ENCODE results near the gene TSACC. TPM values are rescaled to one million over a fixed set of nuclear protein-coding genes. Genes with fewer than 3 reads are reported as not detected.

The TSACC gene
- total and polyA plus RNA-seq, 9 of the 15 experiments (the other 6 are each of a cell fraction or from before 2014, with no cell fraction given), result 0.45 to 7.4 (median 2.6) TPM

GRCh38 chr1:156305215-156305614 lies 33.1 kb upstream of the TSACC start (continued):
- no peak for TF ChIP-seq CEBPZ (IDR thresholded peaks at IDR 0.05; ENCODE audit: borderline replicate concordance, low read depth, low read length)

- ChIA-PET CTCF (ENCODE audit: low intra/inter-chr PET ratio) (no interaction called here), POLR2A (interaction anchor here (0.5 to 1.6 kb wide), 6 partner anchors 11 to 115 kb away, joined by 3 to 6 read pairs (median 3); partner anchors contain the start of genes CCT3, SMG5 and TSACC)
- Histone ChIP-seq H3K36me3 (ENCODE audit: control insufficient read depth, insufficient read depth, low read length) (peaks cover 69% of the 10 kb centered on the region), H3K79me2 (ENCODE audit: control insufficient read depth, insufficient read depth, low read length) (no peaks in the 10 kb centered on the region), H3K9me3 (replicated peaks; ENCODE audit: control insufficient read depth, insufficient read depth, low read depth, low read length) (no peaks in the 10 kb centered on the region), H4K20me1 (replicated peaks; ENCODE audit: control insufficient read depth, insufficient read depth, low read length) (0 out of 2 replicates have a peak, but pooled peaks cover 5% of the 10 kb centered on the region), H3K4me1 (replicated peaks in 1 of 2; ENCODE audit: control insufficient read depth in 2 of 2, insufficient read depth in 2 of 2, low read length in 2 of 2) (no peaks in the 10 kb centered on the region), H3K9me1 (ENCODE audit: control insufficient read depth, insufficient read depth, low read length) (no peaks in the 10 kb centered on the region), H2AFZ (ENCODE audit: low read depth, low read length) (no peak overlapping the region), H3K27me3 (ENCODE audit: control insufficient read depth in 2 of 2, insufficient read depth in 2 of 2, low read length in 2 of 2) (no peaks in the 10 kb centered on the region), H3K4me3 (no peak overlapping the region), H3K4me2 (ENCODE audit: insufficient read depth, low read length) (no peak overlapping the region), H3K27ac (ENCODE audit: extremely low read depth, low read depth, low read length) (no peak overlapping the region; the same call in 2 of the 3 replicates), H3K9ac (ENCODE audit: insufficient read depth in 1 of 2, low read depth in 2 of 2, low read length in 2 of 2) (no peak overlapping the region)
- ATAC-seq (no peak), DNase-seq (ENCODE audit: extremely low read depth in 1 of 4, low spot score in 3 of 4) (peak in 2 of 4 experiments; percentile 36 to 38), FAIRE-seq (no peak)
- no TSS peak for BruUV-seq (replicated peaks)
- in situ Hi-C loops (cut with MboI), result no loop called here
- intact Hi-C loops (cut with micrococcal nuclease), result no loop called here
- no peak for TF ChIP-seq ZNF184 (CRISPR knock-in tag; IDR thresholded peaks at IDR 0.05)
- TF ChIP-seq GABPB2 (CRISPR knock-in tag; conservative IDR thresholded peaks at IDR 0.05), result no peak
- peak; percentile 87 for TF ChIP-seq FOSL1 (tag; conservative IDR thresholded peaks at IDR 0.05)
- TF ChIP-seq JUN (IDR thresholded peaks at IDR 0.05; ENCODE audit: borderline replicate concordance, low read depth, low read length), result 0 out of 2 replicates have a peak, but pooled peaks have one; percentile 14
- TF ChIP-seq JUN (CRISPR knock-in tag; IDR thresholded peaks at IDR 0.05; ENCODE audit: borderline replicate concordance), result no peak
- TF ChIP-seq CAMTA2 (CRISPR knock-in tag; conservative IDR thresholded peaks at IDR 0.05), result no peak
- TF ChIP-seq ARID1B (IDR thresholded peaks at IDR 0.05), result 0 out of 2 replicates have a peak, but pooled peaks have one; percentile 15
- no peak for TF ChIP-seq PCBP1 (IDR thresholded peaks at IDR 0.05; ENCODE audit: low read depth, low read length, poor library complexity, severe bottlenecking)
- TF ChIP-seq FOXK2 (conservative IDR thresholded peaks at IDR 0.05 in 1 of 2, IDR thresholded peaks at IDR 0.05 in 1 of 2; ENCODE audit: low read depth in 2 of 2), result peak; percentile 50 to 53; a peak in 2 of 4 replicates
- peak; percentile 41; the same call in 1 of the 2 replicates for TF ChIP-seq POLR2A (conservative IDR thresholded peaks at IDR 0.05)
- peak; percentile 29; the same call in 1 of the 2 replicates for TF ChIP-seq HMBOX1 (IDR thresholded peaks at IDR 0.05)
- TF ChIP-seq KDM5B (IDR thresholded peaks at IDR 0.05; ENCODE audit: insufficient replicate concordance, low read depth, low read length), result no peak
- TF ChIP-seq ATF3 (IDR thresholded peaks at IDR 0.05), result peak; percentile 59
- TF ChIP-seq ATF3 (CRISPR knock-in tag; conservative IDR thresholded peaks at IDR 0.05), result no peak
- peak; percentile 67; the same call in 1 of the 2 replicates for TF ChIP-seq JUND (IDR thresholded peaks at IDR 0.05; ENCODE audit: borderline replicate concordance, low read depth, low read length)
- no peak for TF ChIP-seq JUND (tag; IDR thresholded peaks at IDR 0.05; ENCODE audit: borderline replicate concordance, low read depth, low read length)
Measured at GRCh38 chr1:156308078-156308477, 30.2 kb upstream of the TSACC start.

Measured in K562 (cell line).